Activated CD4-positive, alpha-beta T cell treated with anti-CD3 and anti-CD28 coated beads, Interleukin-2, amount 10 ng/mL, durations not matched to agents 7 days and 5 days (primary cell): ENCODE measurements around the gene MTMR2. TPM values are rescaled to one million over a fixed set of nuclear protein-coding genes. Genes with fewer than 3 reads are reported as not detected.
"Not testable (repeated sequence)": the region's sequence is repeated elsewhere in the genome, so short reads cannot be mapped to it uniquely, and the experiment has no call there.

Source experiments
- CTCF ChIA-PET: fragments of 350-600 bp; sonication (Branson Sonifier 250); formaldehyde crosslinking; loops from one replicate; lab custom pipeline; 2021; ENCODE audit warnings: antibody characterized with exemption; lab: Charles Lee
- POLR2A ChIA-PET: fragments of 350-600 bp; sonication (Branson Sonifier 250); formaldehyde crosslinking; loops from one replicate; lab custom pipeline; 2021; ENCODE audit warnings: antibody characterized with exemption; lab: Charles Lee
- DNase-seq: peaks from one replicate; pipeline ENCODE4 v3.0.0-alpha.2; 2020
- H3K27ac Mint-ChIP-seq: one replicate; pipeline ENCODE4 v1.8.0; 2021; ENCODE audit warnings: mild to moderate bottlenecking, moderate library complexity, mixed read lengths
- H3K27me3 Mint-ChIP-seq: one replicate; pipeline ENCODE4 v1.8.0; 2021; ENCODE audit warnings: mixed read lengths
- H3K36me3 Mint-ChIP-seq: one replicate; pipeline ENCODE4 v1.8.0; 2021; ENCODE audit warnings: low read depth, mixed read lengths
- H3K4me1 Mint-ChIP-seq: one replicate; pipeline ENCODE4 v1.8.0; 2021; ENCODE audit warnings: mixed read lengths
- H3K4me3 Mint-ChIP-seq: one replicate; pipeline ENCODE4 v1.8.0; 2021; ENCODE audit warnings: mild to moderate bottlenecking, moderate library complexity, mixed read lengths
- H3K9me3 Mint-ChIP-seq: one replicate; pipeline ENCODE4 v1.8.0; 2021; ENCODE audit warnings: mixed read lengths
- total RNA-seq, 2 experiments: library from RNA; stranded (reverse); gene quantifications; one replicate each; pipeline ENCODE4 v1.2.3, GENCODE V29; 2021

The MTMR2 gene
- total RNA-seq, 2 experiments from 2014 or later: 13.5 to 15.2 TPM

DNA sequence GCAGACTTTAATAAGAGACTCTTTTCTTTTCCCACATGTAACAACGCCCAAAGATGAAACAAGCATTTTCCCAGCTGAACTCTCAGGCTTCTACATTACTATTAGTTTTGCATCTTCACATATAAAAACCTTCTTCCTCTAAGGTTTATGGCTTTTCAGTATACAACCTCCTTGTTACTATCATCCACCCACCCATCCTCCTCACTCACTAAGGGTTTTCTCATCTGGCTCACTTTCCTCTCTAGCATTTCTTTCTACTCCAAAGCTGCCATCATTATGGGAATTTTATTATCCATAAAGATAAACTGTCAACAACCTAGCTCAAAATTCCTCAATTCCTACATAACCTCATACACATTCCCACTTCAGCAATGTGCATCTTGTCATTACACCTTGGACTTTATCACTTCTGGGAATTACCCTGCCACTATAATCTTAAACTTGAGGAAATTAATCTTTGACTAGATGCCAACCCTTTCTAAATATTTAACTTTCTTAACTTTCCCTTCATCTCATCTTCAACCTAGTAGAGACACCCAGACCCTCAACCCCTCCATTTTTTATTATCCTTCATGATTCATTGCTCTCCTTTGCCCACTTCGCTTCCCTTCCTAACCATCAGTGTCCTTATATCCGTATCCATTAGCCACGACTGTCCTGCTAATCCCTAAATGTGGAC is 30.9 kb downstream of the MTMR2 start:
- H3K4me3 Mint-ChIP-seq: no peak overlapping the region
- POLR2A ChIA-PET: no interaction called here
- CTCF ChIA-PET: interaction anchor here (1.1 kb wide), 1 partner anchor 17 kb away, joined by 3 read pairs; no protein-coding TSS in a partner anchor
- H3K9me3 Mint-ChIP-seq: no peaks in the 10 kb centered on the region
- H3K27me3 Mint-ChIP-seq: no peaks in the 10 kb centered on the region
- H3K27ac Mint-ChIP-seq: no peak overlapping the region
- no peaks in the 10 kb centered on the region for H3K36me3 Mint-ChIP-seq
- H3K4me1 Mint-ChIP-seq: peaks cover 5% of the 10 kb centered on the region
- DNase-seq: no peak

- Mint-ChIP-seq H3K27me3 (no peaks in the 10 kb centered on the region), H3K4me3 (no peak overlapping the region), H3K27ac (no peak overlapping the region), H3K9me3 (no peaks in the 10 kb centered on the region), H3K36me3 (no peaks in the 10 kb centered on the region), H3K4me1 (peaks cover 5% of the 10 kb centered on the region)
- no peak for DNase-seq
- CTCF ChIA-PET: no interaction called here
- POLR2A ChIA-PET: no interaction called here
These were observed 31.4 kb downstream of the MTMR2 start for GRCh38 chr11:95892492-95892891.

DNA sequence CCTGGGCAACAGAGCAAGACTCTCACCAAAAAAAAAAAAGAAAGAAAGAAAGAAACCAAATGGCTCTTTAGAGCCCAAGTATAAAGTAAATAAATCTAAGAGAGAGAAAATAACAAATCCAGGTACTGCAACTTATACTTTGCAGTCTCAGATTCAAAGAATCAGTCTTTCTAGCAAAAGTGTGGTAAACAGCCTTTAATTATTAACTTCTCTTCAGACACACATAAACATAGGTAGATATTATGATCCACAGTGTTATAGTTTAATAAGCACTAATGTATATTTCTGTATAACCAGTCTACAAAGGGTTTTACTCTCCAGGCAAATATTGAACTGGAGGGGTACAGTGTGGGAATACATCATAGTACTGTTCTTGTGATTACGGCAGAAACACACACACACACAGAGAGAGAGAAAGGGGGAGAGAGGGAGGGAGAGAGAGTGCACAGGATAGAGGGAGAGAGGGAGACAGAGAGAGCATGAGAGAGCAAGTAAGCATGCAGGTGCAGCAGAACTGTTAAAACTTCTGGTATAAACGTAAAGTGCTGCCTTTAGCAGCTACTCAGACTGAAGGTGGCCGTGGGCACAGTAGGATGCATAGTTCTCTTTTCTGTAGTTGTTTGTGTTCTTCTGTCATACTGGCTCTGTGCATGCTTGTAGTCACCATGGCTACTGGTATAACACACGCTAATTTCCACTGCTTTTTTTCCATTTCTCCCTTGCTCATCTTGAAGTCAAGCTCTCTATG is 32.3 kb downstream of the MTMR2 start:
- peaks cover 5% of the 10 kb centered on the region for H3K4me1 Mint-ChIP-seq
- DNase-seq: no peak
- H3K9me3 Mint-ChIP-seq: no peaks in the 10 kb centered on the region
- no peak overlapping the region for H3K4me3 Mint-ChIP-seq
- ChIA-PET CTCF (interaction anchor here (0.8 kb wide), 1 partner anchor 12 kb away, joined by 3 read pairs; no protein-coding TSS in a partner anchor), POLR2A (no interaction called here)
- H3K27ac Mint-ChIP-seq: no peak overlapping the region
- no peaks in the 10 kb centered on the region for H3K27me3 Mint-ChIP-seq
- no peaks in the 10 kb centered on the region for H3K36me3 Mint-ChIP-seq

GRCh38 chr11:95888852-95889251 is 35.1 kb downstream of the MTMR2 start:
- no peaks in the 10 kb centered on the region for H3K36me3 Mint-ChIP-seq
- ChIA-PET CTCF (no interaction called here), POLR2A (no interaction called here)

GRCh38 chr11:95888439-95888838 is 35.5 kb downstream of the MTMR2 start:
- POLR2A ChIA-PET: no interaction called here
- Mint-ChIP-seq H3K36me3 (no peaks in the 10 kb centered on the region), H3K27me3 (no peaks in the 10 kb centered on the region), H3K4me3 (no peak overlapping the region), H3K4me1 (peaks cover 5% of the 10 kb centered on the region), H3K27ac (no peak overlapping the region), H3K9me3 (no peaks in the 10 kb centered on the region)
- CTCF ChIA-PET: no interaction called here
- DNase-seq: no peak

More at GRCh38 chr11:95888852-95889251, 35.1 kb downstream of the MTMR2 start:
- H3K4me1 Mint-ChIP-seq: peaks cover 5% of the 10 kb centered on the region
- no peak overlapping the region for H3K4me3 Mint-ChIP-seq
- DNase-seq: no peak
- H3K27ac Mint-ChIP-seq: no peak overlapping the region
- H3K9me3 Mint-ChIP-seq: no peaks in the 10 kb centered on the region
- no peaks in the 10 kb centered on the region for H3K27me3 Mint-ChIP-seq

GRCh38 chr11:95886462-95886861 is 37.4 kb downstream of the MTMR2 start:
- ChIA-PET POLR2A (no interaction called here), CTCF (no interaction called here)
- no peak overlapping the region for H3K27ac Mint-ChIP-seq
- H3K9me3 Mint-ChIP-seq: no peaks in the 10 kb centered on the region
- H3K36me3 Mint-ChIP-seq: peaks cover 1% of the 10 kb centered on the region
- DNase-seq: no peak
- no peaks in the 10 kb centered on the region for H3K27me3 Mint-ChIP-seq
- H3K4me1 Mint-ChIP-seq: peaks cover 5% of the 10 kb centered on the region
- H3K4me3 Mint-ChIP-seq: no peak overlapping the region

DNA sequence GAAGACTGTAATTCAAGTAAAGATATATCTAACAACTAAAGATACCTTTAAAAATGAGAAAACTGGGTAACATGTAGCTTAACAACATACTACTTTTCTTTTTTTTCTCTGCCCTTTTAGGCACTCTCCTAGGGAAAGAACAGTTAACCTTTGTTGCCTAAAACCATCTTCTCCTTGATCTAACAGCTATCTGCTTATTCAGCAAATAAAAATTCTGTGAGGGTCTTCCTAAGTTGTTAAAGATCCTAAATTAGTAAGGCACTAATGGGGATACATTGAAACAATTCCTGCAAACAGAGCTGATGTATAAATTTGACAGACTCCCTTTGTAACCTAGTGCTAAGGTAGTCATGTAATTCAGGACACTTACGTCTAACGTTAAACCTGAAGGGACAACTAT is 39.1 kb downstream of the MTMR2 start:
- POLR2A ChIA-PET: no interaction called here
- CTCF ChIA-PET: no interaction called here
- Mint-ChIP-seq H3K27me3 (no peaks in the 10 kb centered on the region), H3K27ac (no peak overlapping the region), H3K4me3 (no peak overlapping the region), H3K4me1 (peaks cover 5% of the 10 kb centered on the region), H3K9me3 (no peaks in the 10 kb centered on the region), H3K36me3 (peaks cover 1% of the 10 kb centered on the region)
- no peak for DNase-seq

- no peak overlapping the region for H3K27ac Mint-ChIP-seq
- POLR2A ChIA-PET: no interaction called here
- H3K36me3 Mint-ChIP-seq: peaks cover 1% of the 10 kb centered on the region
- peaks cover 5% of the 10 kb centered on the region for H3K4me1 Mint-ChIP-seq
- H3K27me3 Mint-ChIP-seq: no peaks in the 10 kb centered on the region
- CTCF ChIA-PET: no interaction called here
- no peak overlapping the region for H3K4me3 Mint-ChIP-seq
- no peak for DNase-seq
- H3K9me3 Mint-ChIP-seq: no peaks in the 10 kb centered on the region
These were observed 39.5 kb downstream of the MTMR2 start for GRCh38 chr11:95884376-95884775.

- no peak overlapping the region for H3K27ac Mint-ChIP-seq
- H3K4me1 Mint-ChIP-seq: peaks cover 1% of the 10 kb centered on the region
- CTCF ChIA-PET: no interaction called here
- no peak for DNase-seq
- H3K4me3 Mint-ChIP-seq: no peak overlapping the region
- POLR2A ChIA-PET: no interaction called here
- H3K9me3 Mint-ChIP-seq: no peaks in the 10 kb centered on the region
- H3K27me3 Mint-ChIP-seq: no peaks in the 10 kb centered on the region
- H3K36me3 Mint-ChIP-seq: peaks cover 1% of the 10 kb centered on the region
These were observed 40.5 kb downstream of the MTMR2 start for GRCh38 chr11:95883381-95883780.

- ChIA-PET CTCF (no interaction called here), POLR2A (no interaction called here)
- Mint-ChIP-seq H3K4me3 (no peak overlapping the region), H3K27ac (no peak overlapping the region), H3K27me3 (no peaks in the 10 kb centered on the region), H3K36me3 (peaks cover 7% of the 10 kb centered on the region), H3K9me3 (peaks cover 6% of the 10 kb centered on the region), H3K4me1 (no peaks in the 10 kb centered on the region)
- no peak for DNase-seq
These were observed 46.6 kb downstream of the MTMR2 start for GRCh38 chr11:95877291-95877690.

GRCh38 chr11:95870877-95871276 is 53.0 kb downstream of the MTMR2 start:
- H3K27ac Mint-ChIP-seq, DNase-seq, CTCF ChIA-PET, H3K9me3 Mint-ChIP-seq, H3K27me3 Mint-ChIP-seq, POLR2A ChIA-PET, H3K4me3 Mint-ChIP-seq, H3K4me1 Mint-ChIP-seq, H3K36me3 Mint-ChIP-seq: not testable (repeated sequence)

DNA sequence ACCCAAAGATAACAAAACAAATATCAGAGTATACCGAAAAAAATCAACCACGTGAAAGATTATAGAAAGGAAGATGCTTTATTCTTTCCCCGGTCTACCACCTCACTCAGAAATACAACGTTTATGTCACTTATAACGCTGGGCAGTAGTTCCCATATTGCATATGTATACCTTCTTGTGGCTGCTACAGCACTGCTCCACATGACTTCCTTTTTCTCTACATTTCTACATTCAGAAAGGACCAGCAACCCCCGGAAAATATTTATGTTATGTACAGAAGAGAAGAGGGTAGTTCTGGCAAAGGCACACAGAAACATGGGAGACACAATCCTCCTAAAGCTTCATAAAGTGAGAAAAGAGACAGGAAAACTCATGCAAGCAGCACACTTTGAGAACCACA is 56.8 kb downstream of the MTMR2 start:
- DNase-seq: no peak
- no peaks in the 10 kb centered on the region for H3K9me3 Mint-ChIP-seq
- ChIA-PET POLR2A (no interaction called here), CTCF (no interaction called here)
- peaks cover 1% of the 10 kb centered on the region for H3K4me1 Mint-ChIP-seq
- no peaks in the 10 kb centered on the region for H3K36me3 Mint-ChIP-seq
- no peak overlapping the region for H3K4me3 Mint-ChIP-seq
- no peak overlapping the region for H3K27ac Mint-ChIP-seq
- H3K27me3 Mint-ChIP-seq: no peaks in the 10 kb centered on the region

GRCh38 chr11:95863486-95864140 is 60.3 kb downstream of the MTMR2 start:
- ChIA-PET CTCF (no interaction called here), POLR2A (no interaction called here)
- no peak overlapping the region for H3K4me3 Mint-ChIP-seq
- no peaks in the 10 kb centered on the region for H3K36me3 Mint-ChIP-seq
- no peak overlapping the region for H3K27ac Mint-ChIP-seq
- H3K9me3 Mint-ChIP-seq: no peaks in the 10 kb centered on the region
- H3K4me1 Mint-ChIP-seq: peaks cover 1% of the 10 kb centered on the region
- no peak for DNase-seq
- no peaks in the 10 kb centered on the region for H3K27me3 Mint-ChIP-seq
